ENCODE results near the gene FOXL3. TPM values are rescaled to one million over a fixed set of nuclear protein-coding genes. Genes with fewer than 3 reads are reported as not detected.

Gene FOXL3
- total RNA-seq, 3 donors from 2014 or later, result not detected

DNA sequence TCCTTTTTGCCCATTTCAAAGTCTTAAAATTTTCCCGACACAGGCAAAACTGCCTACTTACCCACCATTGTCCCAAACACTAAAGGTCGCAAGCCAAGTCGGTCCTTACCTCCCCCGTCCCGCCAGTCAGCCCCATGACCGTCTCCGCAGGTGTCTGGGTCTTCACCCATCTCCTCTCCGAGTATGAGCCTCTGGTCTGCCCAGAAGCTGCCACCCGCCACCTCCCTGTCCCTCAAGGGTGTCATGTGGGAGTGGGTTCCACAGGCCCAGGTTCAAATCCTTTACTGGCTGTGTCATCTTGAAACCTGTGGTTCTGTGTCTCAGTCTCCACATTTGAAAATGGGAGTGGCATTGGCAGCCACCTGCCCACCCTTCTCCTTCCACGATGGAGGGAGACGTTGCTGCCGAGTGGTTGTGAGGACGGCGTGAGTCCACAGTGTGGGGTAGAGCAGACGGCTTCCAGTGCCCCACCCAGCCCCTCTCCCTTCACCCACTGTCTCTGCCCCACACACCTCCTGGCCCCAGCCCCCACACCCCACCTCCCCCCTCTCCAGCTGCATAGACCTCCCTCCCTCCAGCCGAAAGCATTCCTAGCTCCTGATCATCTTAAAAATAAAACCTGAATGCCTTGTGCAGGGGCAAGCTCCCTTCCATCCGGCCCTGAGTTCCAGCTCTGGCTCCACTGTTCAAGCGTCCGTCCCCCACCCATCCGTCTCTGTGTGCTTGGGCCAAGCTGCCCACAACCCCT, 35.3 kb downstream of the FOXL3 start:
- H3K36me3 ChIP-seq, result no peaks in the 10 kb centered on the region
- DNase-seq (ENCODE audit: low spot score in 2 of 2), result no peak
- H3K4me1 ChIP-seq, result no peaks in the 10 kb centered on the region
- no peak overlapping the region for H3K4me3 ChIP-seq
- peaks cover 0 to 5% of the 10 kb centered on the region in 2 donors for H3K9me3 ChIP-seq
- TF ChIP-seq POLR2AphosphoS5 (IDR thresholded peaks at IDR 0.05), result no peak
- TF ChIP-seq, protein P1, sequence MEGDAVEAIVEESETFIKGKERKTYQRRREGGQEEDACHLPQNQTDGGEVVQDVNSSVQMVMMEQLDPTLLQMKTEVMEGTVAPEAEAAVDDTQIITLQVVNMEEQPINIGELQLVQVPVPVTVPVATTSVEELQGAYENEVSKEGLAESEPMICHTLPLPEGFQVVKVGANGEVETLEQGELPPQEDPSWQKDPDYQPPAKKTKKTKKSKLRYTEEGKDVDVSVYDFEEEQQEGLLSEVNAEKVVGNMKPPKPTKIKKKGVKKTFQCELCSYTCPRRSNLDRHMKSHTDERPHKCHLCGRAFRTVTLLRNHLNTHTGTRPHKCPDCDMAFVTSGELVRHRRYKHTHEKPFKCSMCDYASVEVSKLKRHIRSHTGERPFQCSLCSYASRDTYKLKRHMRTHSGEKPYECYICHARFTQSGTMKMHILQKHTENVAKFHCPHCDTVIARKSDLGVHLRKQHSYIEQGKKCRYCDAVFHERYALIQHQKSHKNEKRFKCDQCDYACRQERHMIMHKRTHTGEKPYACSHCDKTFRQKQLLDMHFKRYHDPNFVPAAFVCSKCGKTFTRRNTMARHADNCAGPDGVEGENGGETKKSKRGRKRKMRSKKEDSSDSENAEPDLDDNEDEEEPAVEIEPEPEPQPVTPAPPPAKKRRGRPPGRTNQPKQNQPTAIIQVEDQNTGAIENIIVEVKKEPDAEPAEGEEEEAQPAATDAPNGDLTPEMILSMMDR (IDR thresholded peaks at IDR 0.05), result no peak
- no peak for TF ChIP-seq POLR2A (IDR thresholded peaks at IDR 0.05)
- H3K27me3 ChIP-seq, result no peaks in the 10 kb centered on the region
- intact Hi-C loops (cut with DNase I; ENCODE audit: low total_unique reads), result loop anchor here (10.0 kb wide), 1 partner anchor 450 kb away; no protein-coding TSS in a partner anchor
- H3K27ac ChIP-seq, result no peak overlapping the region

DNA sequence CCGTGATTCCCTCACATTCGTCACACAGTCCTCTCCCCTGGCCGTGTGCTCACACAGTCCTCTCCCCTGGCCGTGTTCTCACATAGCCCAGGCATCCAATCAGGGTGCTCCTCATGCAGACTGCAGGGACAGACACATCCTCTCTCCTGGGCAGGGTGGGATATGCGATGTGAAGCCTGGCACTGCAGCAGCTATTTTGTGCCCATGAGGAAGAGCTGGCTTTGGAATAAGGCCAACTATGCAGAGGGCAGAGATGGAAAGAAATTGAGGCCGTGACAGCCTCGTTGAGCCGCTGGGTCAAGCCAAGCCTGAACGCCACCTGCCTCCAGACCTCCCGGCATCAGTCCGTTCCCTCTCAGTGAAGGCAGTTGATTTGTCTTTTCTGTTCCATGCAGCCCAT, 35.8 kb downstream of the FOXL3 start:
- no peak for DNase-seq (ENCODE audit: low spot score in 2 of 2)
- Histone ChIP-seq H3K27ac (no peak overlapping the region), H3K4me1 (no peaks in the 10 kb centered on the region), H3K27me3 (no peaks in the 10 kb centered on the region), H3K36me3 (no peaks in the 10 kb centered on the region), H3K9me3 (peaks cover 0 to 5% of the 10 kb centered on the region in 2 donors), H3K4me3 (no peak overlapping the region)
- intact Hi-C loops (cut with DNase I; ENCODE audit: low total_unique reads), result loop anchor here (10.0 kb wide), 1 partner anchor 449 kb away; no protein-coding TSS in a partner anchor
- TF ChIP-seq POLR2A (IDR thresholded peaks at IDR 0.05) (no peak), POLR2AphosphoS5 (IDR thresholded peaks at IDR 0.05) (no peak)
- TF ChIP-seq, protein P1 (IDR thresholded peaks at IDR 0.05), result no peak

DNA sequence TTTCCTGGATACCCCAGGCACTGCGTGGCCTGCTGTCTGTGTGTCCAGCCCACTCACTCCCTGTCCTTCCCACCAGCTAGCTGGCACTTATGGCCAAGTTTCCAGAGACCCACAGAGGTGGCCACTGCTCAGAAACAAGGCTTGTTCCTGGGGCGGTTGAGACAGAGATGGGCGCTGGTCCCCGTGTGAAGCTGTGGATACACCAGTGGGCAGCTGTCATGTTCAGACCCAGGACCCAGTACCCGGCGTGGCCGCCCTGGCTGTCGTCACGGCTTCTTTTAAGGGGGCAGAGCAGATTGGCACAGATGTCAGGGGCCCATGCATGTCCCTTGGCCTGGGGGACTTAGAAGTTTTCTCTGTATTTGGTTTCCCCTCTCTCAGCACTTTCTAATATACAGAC, 36.3 kb downstream of the FOXL3 start:
- intact Hi-C loops (cut with DNase I; ENCODE audit: low total_unique reads), result loop anchor here (10.0 kb wide), 1 partner anchor 449 kb away; no protein-coding TSS in a partner anchor
- Histone ChIP-seq H3K9me3 (peaks cover 0 to 5% of the 10 kb centered on the region in 2 donors), H3K27me3 (no peaks in the 10 kb centered on the region), H3K4me1 (no peaks in the 10 kb centered on the region), H3K27ac (no peak overlapping the region), H3K4me3 (no peak overlapping the region), H3K36me3 (no peaks in the 10 kb centered on the region)
- no peak for TF ChIP-seq POLR2A (IDR thresholded peaks at IDR 0.05)
- no peak for TF ChIP-seq POLR2AphosphoS5 (IDR thresholded peaks at IDR 0.05)
- TF ChIP-seq, protein P1 (IDR thresholded peaks at IDR 0.05), result no peak
- DNase-seq (ENCODE audit: low spot score in 2 of 2), result no peak

DNA sequence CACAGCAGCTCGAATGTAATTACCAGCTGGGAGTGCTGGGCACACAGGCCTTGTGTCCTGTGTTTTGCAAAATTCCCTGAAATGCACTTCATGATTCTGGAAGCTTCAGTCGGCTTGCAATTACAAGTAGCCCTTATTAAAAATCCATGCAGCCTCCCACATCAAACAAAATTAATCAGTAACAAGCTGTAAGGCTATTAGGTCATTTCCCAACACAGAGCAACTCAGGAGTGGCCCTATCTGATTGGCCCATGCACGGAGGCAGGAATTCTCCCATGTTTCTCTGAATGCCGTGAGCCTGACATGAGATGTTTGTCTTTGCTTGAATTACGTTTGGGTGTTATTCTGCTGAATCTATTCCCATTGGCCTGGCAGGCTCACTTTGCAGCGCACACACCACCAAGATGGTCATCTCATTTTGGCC, 36.9 kb downstream of the FOXL3 start:
- H3K27ac ChIP-seq, result no peak overlapping the region
- intact Hi-C loops (cut with DNase I; ENCODE audit: low total_unique reads), result loop anchor here (10.0 kb wide), 1 partner anchor 448 kb away; no protein-coding TSS in a partner anchor
- no peak overlapping the region for H3K4me3 ChIP-seq
- no peaks in the 10 kb centered on the region for H3K36me3 ChIP-seq
- H3K9me3 ChIP-seq, result peaks cover 0 to 5% of the 10 kb centered on the region in 2 donors
- H3K4me1 ChIP-seq, result no peaks in the 10 kb centered on the region
- TF ChIP-seq, protein P1 (IDR thresholded peaks at IDR 0.05), result no peak
- no peak for TF ChIP-seq POLR2A (IDR thresholded peaks at IDR 0.05)
- no peak for TF ChIP-seq POLR2AphosphoS5 (IDR thresholded peaks at IDR 0.05)
- DNase-seq (ENCODE audit: low spot score in 2 of 2), result no peak
- H3K27me3 ChIP-seq, result no peaks in the 10 kb centered on the region

DNA sequence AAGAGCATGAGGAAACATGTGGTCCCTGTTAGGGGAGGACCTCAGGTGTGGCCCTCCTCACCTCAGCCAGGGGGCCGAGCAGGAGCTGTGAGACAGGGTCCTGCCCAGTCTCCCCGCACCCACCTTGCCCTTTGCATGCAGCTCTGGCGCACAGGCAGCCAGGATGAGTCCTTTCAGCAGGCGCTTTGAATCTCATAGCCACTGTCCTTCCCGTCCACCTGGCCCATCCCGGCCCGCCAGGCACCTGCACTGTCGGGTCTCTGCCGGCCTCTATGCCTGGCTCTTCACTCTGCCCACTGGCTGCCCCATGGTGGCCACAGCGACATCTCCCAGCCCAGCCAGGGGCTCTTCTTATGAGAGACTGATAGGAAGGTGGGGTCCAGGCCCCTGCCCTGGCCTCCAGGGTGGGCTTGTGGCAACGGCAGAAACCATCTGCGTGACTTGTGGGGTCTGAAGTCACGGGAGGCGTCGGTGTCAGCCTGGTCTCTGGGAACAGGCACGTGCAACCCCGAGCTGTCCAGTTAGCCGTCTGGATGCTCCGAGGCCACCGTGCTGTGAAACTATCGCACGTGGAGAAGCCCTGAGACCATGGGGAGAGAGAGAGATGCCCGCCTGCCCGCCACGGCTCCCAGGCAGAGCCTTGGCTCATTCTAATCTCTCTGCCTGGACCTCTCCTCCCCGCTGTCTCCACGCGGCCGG, 37.4 kb downstream of the FOXL3 start:
- DNase-seq (ENCODE audit: low spot score in 2 of 2), result no peak
- H3K4me3 ChIP-seq, result no peak overlapping the region
- H3K36me3 ChIP-seq, result no peaks in the 10 kb centered on the region
- no peak overlapping the region for H3K27ac ChIP-seq
- no peak for TF ChIP-seq POLR2A (IDR thresholded peaks at IDR 0.05)
- TF ChIP-seq, protein P1 (IDR thresholded peaks at IDR 0.05), result no peak
- no peak for TF ChIP-seq POLR2AphosphoS5 (IDR thresholded peaks at IDR 0.05)
- no peaks in the 10 kb centered on the region for H3K27me3 ChIP-seq
- intact Hi-C loops (cut with DNase I; ENCODE audit: low total_unique reads), result loop anchor here (10.0 kb wide), 1 partner anchor 447 kb away; no protein-coding TSS in a partner anchor
- peaks cover 0 to 5% of the 10 kb centered on the region in 2 donors for H3K9me3 ChIP-seq
- H3K4me1 ChIP-seq, result no peaks in the 10 kb centered on the region

All from breast epithelium (tissue), 4 donors.